ENCODE results near the gene NEK11.

Gene NEK11, protein sequence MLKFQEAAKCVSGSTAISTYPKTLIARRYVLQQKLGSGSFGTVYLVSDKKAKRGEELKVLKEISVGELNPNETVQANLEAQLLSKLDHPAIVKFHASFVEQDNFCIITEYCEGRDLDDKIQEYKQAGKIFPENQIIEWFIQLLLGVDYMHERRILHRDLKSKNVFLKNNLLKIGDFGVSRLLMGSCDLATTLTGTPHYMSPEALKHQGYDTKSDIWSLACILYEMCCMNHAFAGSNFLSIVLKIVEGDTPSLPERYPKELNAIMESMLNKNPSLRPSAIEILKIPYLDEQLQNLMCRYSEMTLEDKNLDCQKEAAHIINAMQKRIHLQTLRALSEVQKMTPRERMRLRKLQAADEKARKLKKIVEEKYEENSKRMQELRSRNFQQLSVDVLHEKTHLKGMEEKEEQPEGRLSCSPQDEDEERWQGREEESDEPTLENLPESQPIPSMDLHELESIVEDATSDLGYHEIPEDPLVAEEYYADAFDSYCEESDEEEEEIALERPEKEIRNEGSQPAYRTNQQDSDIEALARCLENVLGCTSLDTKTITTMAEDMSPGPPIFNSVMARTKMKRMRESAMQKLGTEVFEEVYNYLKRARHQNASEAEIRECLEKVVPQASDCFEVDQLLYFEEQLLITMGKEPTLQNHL

DNA sequence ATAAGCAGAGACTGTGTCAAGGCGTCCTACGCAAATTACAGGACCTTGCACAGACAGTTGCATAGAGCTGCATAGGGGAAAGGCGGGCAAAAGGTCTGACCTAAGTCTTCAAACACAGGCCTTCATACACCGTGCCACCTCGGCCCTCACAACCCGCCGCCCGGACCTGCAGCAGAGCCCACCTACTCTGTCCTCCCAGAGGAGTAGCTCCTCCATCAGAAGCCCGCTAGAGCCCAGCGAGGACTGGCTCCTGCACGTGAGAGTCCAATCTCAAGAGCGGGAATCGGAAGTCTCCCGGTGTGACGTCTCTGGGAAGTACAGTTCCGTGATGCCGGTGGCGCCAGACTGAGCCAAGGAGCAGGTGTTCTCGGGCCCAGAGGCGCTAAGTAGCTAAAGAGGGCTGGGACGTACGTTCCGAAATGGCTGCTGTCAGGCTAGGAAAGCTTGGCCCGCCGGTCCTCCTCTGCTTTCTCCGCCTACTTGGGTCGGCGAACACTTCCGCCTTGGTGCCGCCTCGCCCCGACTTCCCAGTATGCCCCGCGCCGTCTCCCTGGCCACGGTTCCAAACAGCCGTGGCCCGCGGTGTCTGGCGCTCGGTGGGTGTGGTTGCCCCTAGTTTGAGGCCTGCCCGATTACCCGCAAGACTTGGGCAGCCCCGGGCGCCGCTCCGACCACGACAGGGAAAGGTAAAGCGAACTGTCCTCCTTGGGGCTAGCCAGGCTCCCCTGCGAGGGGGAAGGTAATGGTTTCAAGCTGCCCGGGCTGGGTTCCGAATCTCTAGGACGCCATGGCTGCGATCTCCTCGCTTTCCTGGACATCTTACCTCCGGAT is at the start of gene NEK11, which contains the start of gene ASTE1:
Gene NEK11, plus strand, starts transcription at position 557 of the 831 bp plus-strand sequence. CDS start 2,832 bp downstream, outside the sequence.
Gene ASTE1, minus strand, starts transcription at position 505 of the 831 bp plus-strand sequence. CDS start 1,519 bp downstream, outside the sequence.
- DNase-seq = peak; percentile 90

GRCh38 chr3:130979117-130979516 is 47.6 kb upstream of the NEK11 start:
- DNase-seq = no peak

- DNase-seq = no peak
Measured at GRCh38 chr3:130981469-130981868, 45.2 kb upstream of the NEK11 start.

GRCh38 chr3:130990282-130990681 is 36.4 kb upstream of the NEK11 start:
- DNase-seq = no peak

GRCh38 chr3:130991126-130991525 is 35.6 kb upstream of the NEK11 start:
- DNase-seq = no peak

DNA sequence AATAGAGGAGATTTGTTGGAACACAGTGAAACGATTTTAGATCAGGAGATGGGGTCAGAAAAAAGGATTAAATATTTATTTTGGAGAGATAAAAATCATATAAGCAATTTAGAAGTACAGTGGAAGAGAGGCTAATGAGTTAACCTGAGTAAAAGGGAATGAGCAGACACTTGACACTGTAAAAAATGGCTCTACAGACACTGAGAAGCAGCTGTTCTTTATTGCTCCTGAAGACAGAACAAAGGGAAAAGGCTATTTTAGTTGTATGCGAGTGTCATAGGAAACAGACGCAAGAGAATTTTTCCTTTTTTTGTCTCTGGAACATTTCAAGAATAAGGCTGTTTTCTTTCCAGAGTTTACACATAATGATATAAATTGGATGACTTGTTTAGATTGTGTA is 34.3 kb upstream of the NEK11 start:
- DNase-seq = no peak

DNA sequence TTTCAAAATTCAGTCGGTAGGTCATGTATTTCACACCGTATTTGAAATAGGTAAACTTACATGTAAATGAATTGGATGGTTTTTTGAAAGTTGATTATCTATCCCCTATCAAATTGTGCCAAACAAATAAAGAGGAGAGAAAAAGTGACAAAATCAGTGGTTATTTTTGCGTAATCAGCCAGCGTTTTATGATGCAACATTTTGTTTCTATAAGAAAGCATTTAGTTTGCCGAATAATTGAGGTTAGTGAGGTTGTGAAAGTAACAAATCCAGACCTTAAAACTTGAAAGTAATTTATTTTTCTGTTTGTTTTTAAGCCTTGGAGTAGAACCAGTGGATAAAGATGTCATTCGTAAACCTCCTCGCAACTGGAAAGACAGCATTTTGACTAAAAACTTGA is 29.4 kb upstream of the NEK11 start:
- DNase-seq = no peak

DNA sequence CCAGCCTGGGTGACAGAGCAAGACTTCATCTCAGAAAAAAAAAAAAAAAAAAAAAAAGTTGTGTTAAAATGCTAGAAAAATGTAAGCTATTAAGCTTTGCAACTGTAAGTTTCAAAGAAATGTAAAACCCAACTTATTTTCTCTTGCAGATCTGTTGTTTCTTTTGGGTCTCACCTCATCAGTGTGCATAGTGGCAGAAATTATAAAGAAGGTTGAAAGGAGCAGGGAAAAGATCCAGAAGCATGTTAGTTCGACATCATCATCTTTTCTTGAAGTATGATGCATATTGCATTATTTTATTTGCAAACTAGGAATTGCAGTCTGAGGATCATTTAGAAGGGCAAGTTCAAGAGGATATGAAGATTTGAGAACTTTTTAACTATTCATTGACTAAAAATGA is 25.6 kb upstream of the NEK11 start:
- no peak for DNase-seq

- no peak for DNase-seq
Measured at GRCh38 chr3:131004603-131005002, 22.1 kb upstream of the NEK11 start.

GRCh38 chr3:131007256-131007655 is 19.4 kb upstream of the NEK11 start:
- no peak for DNase-seq

DNA sequence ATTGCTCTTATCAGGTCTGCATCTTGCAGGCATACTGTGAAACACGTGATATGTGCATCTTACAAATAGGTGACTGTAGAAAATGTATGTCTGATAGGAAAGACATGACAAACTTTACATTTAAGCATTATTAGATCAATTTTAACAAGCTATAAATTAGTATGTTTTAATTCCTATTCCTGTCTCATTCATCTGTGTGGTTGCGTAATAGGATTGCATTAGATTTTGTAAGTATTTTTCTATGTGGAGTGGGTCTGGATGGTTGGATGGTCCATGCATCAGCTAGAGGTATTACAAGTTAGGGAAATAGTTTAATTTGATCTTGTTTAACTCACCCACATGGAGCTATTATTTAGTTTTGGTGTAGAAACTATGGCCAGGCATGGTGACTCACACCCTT is 18.9 kb upstream of the NEK11 start:
- DNase-seq = no peak

DNA sequence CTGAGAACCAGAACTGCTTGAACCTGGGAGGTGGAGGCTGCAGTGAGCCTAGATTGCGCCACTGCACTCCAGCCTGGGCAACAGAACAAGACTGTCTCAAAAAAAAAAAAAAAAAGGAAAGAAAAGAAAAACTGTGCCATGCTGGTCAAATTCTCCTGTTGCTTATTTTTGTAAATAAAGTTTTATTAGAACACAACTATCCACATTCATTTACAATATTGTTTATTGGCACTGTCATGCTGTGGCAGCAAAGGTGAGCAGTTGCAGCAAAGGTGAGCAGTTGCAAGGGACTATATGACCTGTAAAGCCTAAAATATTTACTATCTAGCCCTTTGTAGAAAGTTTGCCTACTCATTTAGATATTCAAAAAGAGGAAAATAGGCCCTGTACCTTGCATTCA is 18.4 kb upstream of the NEK11 start:
- DNase-seq = no peak

DNA sequence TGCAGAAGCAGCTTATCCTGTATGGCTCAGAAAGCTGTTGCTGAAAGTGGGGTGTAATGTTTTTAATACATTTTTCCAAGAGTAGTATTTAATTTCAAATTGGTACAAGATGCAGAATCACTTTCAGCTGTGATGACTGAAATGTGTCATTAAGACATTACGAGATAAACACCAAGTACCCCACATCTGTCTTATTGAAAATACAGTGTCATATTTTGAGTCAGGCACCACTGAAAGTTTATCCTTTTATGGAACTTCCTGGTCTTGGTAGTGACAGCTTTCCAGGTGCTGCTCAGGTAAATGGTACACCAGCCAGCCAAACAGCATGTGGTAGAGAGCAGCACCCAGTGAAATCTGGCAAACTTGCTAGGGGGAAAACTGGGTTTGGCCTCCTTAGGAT is 17.0 kb upstream of the NEK11 start:
- no peak for DNase-seq

- DNase-seq = no peak
Measured at GRCh38 chr3:131018970-131019369, 7.7 kb upstream of the NEK11 start.

GRCh38 chr3:131020122-131020693 is 6.5 kb upstream of the NEK11 start:
- DNase-seq = no peak

DNA sequence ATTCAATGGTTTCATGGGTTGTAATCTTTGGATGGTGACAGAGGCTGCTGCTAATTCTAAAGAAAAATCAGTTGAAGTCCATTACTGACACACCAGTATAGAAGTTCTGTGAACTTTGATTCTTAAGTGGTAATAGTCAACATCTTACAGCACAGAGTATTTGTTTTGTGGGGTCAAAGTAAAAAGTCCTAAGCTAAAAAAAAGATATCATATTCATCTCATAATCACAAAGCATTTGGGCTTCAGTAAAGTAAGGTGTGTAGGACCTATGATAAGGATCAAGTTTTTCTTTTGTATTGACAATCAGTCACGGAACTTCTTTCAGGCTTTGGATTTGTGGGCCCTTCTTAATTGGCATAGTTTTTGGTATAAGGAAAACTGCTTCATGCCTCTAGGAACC is 1.1 kb upstream of the NEK11 start:
- no peak for DNase-seq

DNA sequence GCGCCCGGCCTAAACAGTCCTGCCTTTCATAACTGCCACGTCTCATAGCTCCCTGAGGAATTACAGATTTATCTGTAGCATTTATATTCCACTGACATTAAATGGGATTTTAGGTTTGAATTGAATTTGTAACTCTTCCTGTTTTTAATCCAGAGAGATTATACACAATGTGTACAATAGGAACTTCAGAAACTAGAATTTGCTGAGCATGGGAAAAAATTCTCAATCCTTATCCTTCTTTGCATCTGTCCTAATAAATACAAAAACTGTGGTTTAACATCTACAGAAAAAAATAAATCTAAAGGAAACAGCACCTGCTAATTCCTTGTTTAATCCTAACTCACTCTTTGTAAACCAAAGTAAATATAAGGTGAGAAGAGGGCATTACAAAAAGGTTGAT is 2.2 kb downstream of the NEK11 start:
- no peak for DNase-seq

DNA sequence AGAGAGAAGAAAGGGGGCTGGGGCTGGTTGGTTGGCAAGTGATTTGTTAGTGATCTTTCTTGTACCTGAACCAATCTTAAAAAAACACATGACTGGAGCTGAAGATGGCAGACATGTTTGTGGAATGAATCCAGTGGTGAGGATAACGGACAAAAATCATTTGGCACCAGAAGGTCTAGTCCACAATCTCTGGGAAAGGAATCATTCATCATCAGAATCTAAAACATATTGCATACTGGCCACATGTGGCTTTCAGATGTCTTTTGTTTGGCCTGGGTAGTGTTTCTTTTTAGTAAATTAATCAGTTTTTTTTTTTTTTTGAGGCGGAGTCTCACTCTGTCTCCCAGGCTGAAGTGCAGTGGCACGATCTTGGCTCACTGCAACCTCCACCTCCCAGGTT is 5.0 kb downstream of the NEK11 start:
- DNase-seq = no peak

DNA sequence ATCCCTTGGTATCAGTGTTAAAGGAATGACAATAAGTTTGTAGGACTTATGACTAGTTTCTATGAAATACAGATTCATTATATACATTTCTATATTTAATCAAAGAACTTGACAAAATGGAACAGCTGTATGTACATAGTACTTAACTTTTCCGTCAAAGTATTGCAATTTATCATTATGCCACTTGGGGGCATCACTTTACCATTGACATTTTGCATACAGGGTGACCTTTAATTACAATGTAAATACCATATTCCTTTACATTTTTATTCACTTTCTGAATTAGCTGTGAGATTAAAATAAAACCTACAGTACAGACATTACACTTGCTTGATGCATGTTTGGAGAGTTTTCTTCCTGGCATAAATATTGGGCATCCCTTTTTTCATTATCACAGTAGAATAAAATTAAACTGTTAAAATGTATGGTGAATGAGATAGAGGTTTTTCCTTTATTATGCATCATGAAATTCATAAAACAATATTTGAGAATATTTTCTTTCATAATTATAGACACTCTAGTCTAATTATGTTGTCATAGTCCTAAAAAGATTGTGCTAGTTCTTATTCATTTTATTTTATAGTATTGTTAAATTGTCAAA is 6.9 kb downstream of the NEK11 start:
- DNase-seq = peak; percentile 29

- DNase-seq = no peak
Measured at GRCh38 chr3:131036200-131036816, 9.6 kb downstream of the NEK11 start.

- DNase-seq = no peak
Measured at GRCh38 chr3:131036986-131037385, 10.3 kb downstream of the NEK11 start.

DNA sequence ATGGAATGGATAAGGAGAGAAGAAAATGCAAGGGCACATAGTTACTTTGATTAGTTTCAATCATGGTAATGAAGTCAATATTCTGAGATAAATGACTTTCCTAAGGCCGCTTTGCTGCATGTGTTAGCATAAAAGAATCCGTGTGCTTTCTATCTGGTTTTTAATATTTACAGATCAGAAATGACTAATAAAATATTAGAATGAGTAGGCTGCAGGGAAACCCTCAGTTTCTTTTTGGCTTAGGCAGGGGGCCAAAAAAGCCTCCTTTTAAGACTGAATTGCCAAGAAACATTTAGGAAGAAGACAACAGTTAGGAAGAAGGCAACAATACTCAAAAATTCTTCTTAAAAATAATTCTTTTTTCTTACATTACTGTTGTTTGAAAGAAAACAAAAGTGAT is 11.6 kb downstream of the NEK11 start:
- no peak for DNase-seq

All from CD4-positive, alpha-beta T cell treated with Interleukin-17A for 4 hours (primary cell).